MCF 10A (cell line): ENCODE results near the gene PCSK5. TPM values are rescaled to one million over a fixed set of nuclear protein-coding genes. Genes with fewer than 3 reads are reported as not detected.

Experiments used
- BruUV-seq: library from RNA; stranded (reverse); fragments of 400-500 nt; replicated peaks from 2 replicates; lab custom pipeline; 2021; lab: Mats Ljungman, UMichigan
- CTCF ChIA-PET: fragments of 300-600 bp; sonication (Branson Sonifier 250); formaldehyde crosslinking; extraction: SDS; loops from one replicate; lab custom pipeline; 2021; ENCODE audit warnings: antibody characterized with exemption, inconsistent platforms; lab: Yijun Ruan, JAX
- POLR2A ChIA-PET: fragments of 300-600, 350-650 bp; sonication (Branson Sonifier 250); formaldehyde crosslinking; extraction: SDS; loops from one replicate; lab custom pipeline; 2020; ENCODE audit warnings: antibody characterized with exemption, inconsistent platforms; lab: Yijun Ruan, JAX
- DNase-seq: peaks from one replicate; pipeline ENCODE4 v3.0.0-alpha.2; 2018; ENCODE audit not compliant: unreplicated experiment
- H3K27ac Mint-ChIP-seq: one replicate; pipeline ENCODE4 v1.8.0; 2022; ENCODE audit warnings: mild to moderate bottlenecking, low read depth, mixed read lengths; ENCODE audit not compliant: unreplicated experiment
- H3K27me3 Mint-ChIP-seq: one replicate; pipeline ENCODE4 v1.8.0; 2022; ENCODE audit warnings: mixed read lengths; ENCODE audit not compliant: insufficient read depth, unreplicated experiment
- H3K36me3 Mint-ChIP-seq: one replicate; pipeline ENCODE4 v1.8.0; 2022; ENCODE audit warnings: mild to moderate bottlenecking, moderate library complexity, mixed read lengths; ENCODE audit not compliant: insufficient read depth, unreplicated experiment
- H3K4me1 Mint-ChIP-seq: one replicate; pipeline ENCODE4 v1.8.0; 2022; ENCODE audit warnings: mixed read lengths; ENCODE audit not compliant: insufficient read depth, unreplicated experiment
- H3K4me3 Mint-ChIP-seq: one replicate; pipeline ENCODE4 v1.8.0; 2022; ENCODE audit warnings: mild to moderate bottlenecking, moderate library complexity, mixed read lengths; ENCODE audit not compliant: unreplicated experiment
- H3K9me3 Mint-ChIP-seq: one replicate; pipeline ENCODE4 v1.8.0; 2022; ENCODE audit warnings: mixed read lengths; ENCODE audit not compliant: unreplicated experiment
- CTCF ChIP-seq: fragments of 200-600 bp; IDR thresholded peaks from one replicate; pipeline ENCODE4 v1.8.0; 2022; ENCODE audit warnings: antibody characterized with exemption, mild to moderate bottlenecking; ENCODE audit not compliant: unreplicated experiment
- intact Hi-C: fragments of 100-400 bp; cut with micrococcal nuclease; formaldehyde crosslinking; loops from 2 replicates; pipeline ENCODE4 v1.14.1; 2022
- total RNA-seq: library from RNA; stranded (reverse); gene quantifications from 2 replicates; pipeline ENCODE4 v1.2.3, GENCODE V29; 2022

Gene PCSK5
- total RNA-seq, 1 experiment from 2014 or later: not detected

- no peak for DNase-seq
- H3K27ac Mint-ChIP-seq: no peak overlapping the region
- no peaks in the 10 kb centered on the region for H3K36me3 Mint-ChIP-seq
- H3K9me3 Mint-ChIP-seq: peaks cover 46% of the 10 kb centered on the region
- H3K4me1 Mint-ChIP-seq: no peaks in the 10 kb centered on the region
- no peak overlapping the region for H3K4me3 Mint-ChIP-seq
- CTCF ChIA-PET: no interaction called here
- no TSS peak for BruUV-seq
- POLR2A ChIA-PET: no interaction called here
- TF ChIP-seq CTCF: no peak
- intact Hi-C loops: no loop called here
- no peaks in the 10 kb centered on the region for H3K27me3 Mint-ChIP-seq
Measured at GRCh38 chr9:75909776-75910175, 19.3 kb downstream of the PCSK5 start.

GRCh38 chr9:75910731-75911130 is 20.3 kb downstream of the PCSK5 start:
- no peaks in the 10 kb centered on the region for H3K27me3 Mint-ChIP-seq
- intact Hi-C loops: no loop called here
- CTCF ChIA-PET: no interaction called here
- H3K4me1 Mint-ChIP-seq: no peaks in the 10 kb centered on the region
- no peak overlapping the region for H3K27ac Mint-ChIP-seq
- POLR2A ChIA-PET: no interaction called here
- peaks cover 52% of the 10 kb centered on the region for H3K9me3 Mint-ChIP-seq
- BruUV-seq: no TSS peak
- no peaks in the 10 kb centered on the region for H3K36me3 Mint-ChIP-seq
- DNase-seq: no peak
- TF ChIP-seq CTCF: no peak
- no peak overlapping the region for H3K4me3 Mint-ChIP-seq

- ChIA-PET CTCF (interaction anchor here (0.6 kb wide), 1 partner anchor 673 kb away, joined by 3 read pairs; no protein-coding TSS in a partner anchor), POLR2A (no interaction called here)
- Mint-ChIP-seq H3K9me3 (peaks cover 56% of the 10 kb centered on the region), H3K4me1 (no peaks in the 10 kb centered on the region), H3K4me3 (no peak overlapping the region), H3K27ac (no peak overlapping the region), H3K27me3 (no peaks in the 10 kb centered on the region), H3K36me3 (no peaks in the 10 kb centered on the region)
- DNase-seq: no peak
- TF ChIP-seq CTCF: no peak
- intact Hi-C loops: no loop called here
- no TSS peak for BruUV-seq
Measured at GRCh38 chr9:75911390-75911789, 20.9 kb downstream of the PCSK5 start.

GRCh38 chr9:75912951-75913350 is 22.5 kb downstream of the PCSK5 start:
- Mint-ChIP-seq H3K36me3 (no peaks in the 10 kb centered on the region), H3K27me3 (no peaks in the 10 kb centered on the region), H3K4me3 (no peak overlapping the region), H3K4me1 (no peaks in the 10 kb centered on the region), H3K9me3 (peaks cover 46% of the 10 kb centered on the region), H3K27ac (no peak overlapping the region)
- CTCF ChIA-PET: interaction anchor here (0.7 to 0.9 kb wide), 2 partner anchors 28 to 53 kb away, joined by 3 read pairs; no protein-coding TSS in a partner anchor
- no peak for DNase-seq
- no peak for TF ChIP-seq CTCF
- intact Hi-C loops: no loop called here
- POLR2A ChIA-PET: no interaction called here
- no TSS peak for BruUV-seq
